Activated naive CD8-positive, alpha-beta T cell treated with anti-CD3 and anti-CD28 coated beads, Interleukin-2, amount 50 U/mL, for 24 hours (primary cell): ENCODE results near the gene ZBTB7A.

Experiments
- ATAC-seq: fragments of 150-1000 bp; cut with Tn5 transposase; one replicate; pipeline ENCODE4 v1.10.0; 2021
- DNase-seq: peaks from one replicate; pipeline ENCODE4 v3.0.0; 2021
- H3K27ac Mint-ChIP-seq: one replicate; pipeline ENCODE4 v1.8.0; 2021; ENCODE audit warnings: mild to moderate bottlenecking, mixed read lengths
- H3K27me3 Mint-ChIP-seq: one replicate; pipeline ENCODE4 v1.8.0; 2021; ENCODE audit warnings: mixed read lengths
- H3K36me3 Mint-ChIP-seq: one replicate; pipeline ENCODE4 v1.8.0; 2021; ENCODE audit warnings: low read depth, mixed read lengths
- H3K4me1 Mint-ChIP-seq: one replicate; pipeline ENCODE4 v1.8.0; 2021; ENCODE audit warnings: mixed read lengths
- H3K4me3 Mint-ChIP-seq: one replicate; pipeline ENCODE4 v1.8.0; 2021; ENCODE audit warnings: mild to moderate bottlenecking, moderate library complexity, mixed read lengths
- H3K9me3 Mint-ChIP-seq: one replicate; pipeline ENCODE4 v1.8.0; 2021; ENCODE audit warnings: mixed read lengths

The ZBTB7A gene

DNA sequence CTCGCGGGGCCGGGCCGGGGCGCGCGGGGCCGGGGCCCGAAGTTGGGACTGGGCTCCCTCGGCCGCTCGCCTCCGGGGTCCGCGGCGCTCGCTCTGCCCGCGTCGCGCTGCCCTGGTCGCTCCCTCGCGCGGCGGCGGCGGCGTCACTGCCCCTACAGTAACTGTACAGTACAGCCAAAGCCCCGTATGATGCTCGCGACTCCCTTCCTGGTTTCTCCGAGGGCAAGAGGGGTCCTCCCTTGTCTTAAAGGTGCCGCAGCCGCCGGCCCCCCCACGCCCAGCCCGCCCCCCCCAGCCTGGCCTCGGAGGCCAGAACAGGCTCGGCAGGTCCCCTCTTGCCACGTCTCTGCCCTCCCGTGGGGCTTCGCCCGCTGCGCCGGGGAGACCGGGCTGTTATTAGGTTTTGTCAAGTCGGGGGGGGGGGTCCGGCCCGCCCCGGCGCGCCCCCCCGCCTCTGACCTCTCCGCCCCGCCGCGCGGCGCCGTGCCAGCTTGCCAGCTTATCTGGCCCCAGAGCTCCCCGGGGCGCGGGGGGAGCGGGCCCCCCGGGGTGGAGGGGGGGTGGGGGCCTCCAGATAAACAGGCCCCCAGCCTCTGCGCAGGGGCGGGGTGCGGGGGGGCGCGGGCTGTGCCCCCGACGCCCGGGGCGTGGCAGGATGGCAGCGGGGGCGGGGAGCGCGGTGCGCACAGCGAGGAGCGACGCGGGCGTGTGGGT, at the start of gene ZBTB7A:
TSS of gene ZBTB7A (minus strand) at position 218 of the 714 bp plus-strand sequence. CDS start 11,667 bp downstream, outside the sequence.
- H3K27ac Mint-ChIP-seq, result peak within 1 kb of the TSS; percentile 69
- H3K9me3 Mint-ChIP-seq, result no peaks in the 10 kb centered on the region
- ATAC-seq (peak; percentile 49), DNase-seq (peak; percentile 80)
- no peaks in the 10 kb centered on the region for H3K27me3 Mint-ChIP-seq
- H3K36me3 Mint-ChIP-seq, result peaks cover 4% of the 10 kb centered on the region
- H3K4me1 Mint-ChIP-seq, result peaks cover 36% of the 10 kb centered on the region
- peak within 1 kb of the TSS; percentile 77 for H3K4me3 Mint-ChIP-seq

DNA sequence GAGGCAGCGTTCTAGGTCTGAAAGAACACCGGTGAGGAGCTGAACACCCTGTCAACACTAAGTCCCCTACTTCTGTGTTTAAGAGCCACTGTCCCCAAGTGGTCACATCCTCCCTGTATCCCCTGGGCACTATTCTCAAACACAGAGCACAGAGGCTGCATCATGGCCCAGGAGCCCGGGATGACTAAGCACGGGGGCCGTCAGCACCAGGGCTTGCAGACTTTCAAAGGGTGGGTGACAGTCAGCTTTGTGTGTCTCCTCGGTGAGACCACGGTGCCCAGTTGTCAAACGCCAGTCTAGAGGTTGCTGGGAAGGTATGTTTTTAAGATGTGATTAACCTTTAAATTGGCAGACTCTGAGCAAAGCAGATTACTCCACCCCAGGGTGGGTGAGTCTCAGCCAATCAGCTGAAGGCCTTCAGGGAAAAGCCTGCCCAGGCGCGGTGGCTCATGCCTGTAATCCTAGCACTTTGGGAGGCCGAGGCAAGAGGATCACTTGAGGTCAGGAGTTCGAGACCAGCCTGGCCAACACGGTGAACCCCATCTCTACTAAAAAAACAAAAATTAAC, 49.2 kb upstream of the ZBTB7A start:
- Mint-ChIP-seq H3K4me3 (no peak overlapping the region), H3K4me1 (peaks cover 35% of the 10 kb centered on the region), H3K9me3 (no peaks in the 10 kb centered on the region), H3K27ac (peak overlapping the region; percentile 65), H3K27me3 (no peaks in the 10 kb centered on the region), H3K36me3 (peaks cover 17% of the 10 kb centered on the region)
- DNase-seq, result peak; percentile 43
- ATAC-seq, result peak; percentile 80

- no peaks in the 10 kb centered on the region for H3K27me3 Mint-ChIP-seq
- H3K4me3 Mint-ChIP-seq, result peak overlapping the region; percentile 34
- no peaks in the 10 kb centered on the region for H3K9me3 Mint-ChIP-seq
- ATAC-seq (peak; percentile 82), DNase-seq (peak; percentile 50)
- peaks cover 39% of the 10 kb centered on the region for H3K4me1 Mint-ChIP-seq
- peaks cover 18% of the 10 kb centered on the region for H3K36me3 Mint-ChIP-seq
- H3K27ac Mint-ChIP-seq, result peak overlapping the region; percentile 56
Observed at GRCh38 chr19:4115050-4115817, 48.5 kb upstream of the ZBTB7A start.

DNA sequence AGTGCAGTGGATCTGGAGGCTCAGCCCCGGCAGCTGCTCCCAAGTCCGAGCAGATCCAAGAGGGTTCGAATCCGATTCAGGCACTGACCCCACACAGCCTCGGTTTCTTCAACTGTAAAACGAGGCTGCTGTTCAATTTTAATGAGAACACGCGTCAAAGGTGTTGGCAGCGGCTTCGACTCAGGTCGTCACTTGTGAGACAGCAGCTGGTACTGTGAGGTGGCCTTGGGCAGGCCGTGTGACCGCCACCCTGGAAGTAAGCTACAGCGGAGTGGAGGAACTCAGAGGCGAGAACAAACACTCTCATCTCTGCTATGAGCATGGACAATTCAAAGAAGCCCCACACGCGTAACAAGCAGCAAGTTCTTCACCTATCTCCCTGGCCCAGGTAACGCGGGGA, 47.5 kb upstream of the ZBTB7A start:
- Mint-ChIP-seq H3K27ac (no peak overlapping the region), H3K27me3 (no peaks in the 10 kb centered on the region), H3K9me3 (no peaks in the 10 kb centered on the region), H3K4me3 (no peak overlapping the region), H3K36me3 (peaks cover 25% of the 10 kb centered on the region), H3K4me1 (peaks cover 50% of the 10 kb centered on the region)
- DNase-seq (no peak), ATAC-seq (no peak)

GRCh38 chr19:4113398-4114088, 46.8 kb upstream of the ZBTB7A start:
- no peaks in the 10 kb centered on the region for H3K27me3 Mint-ChIP-seq
- ATAC-seq (no peak), DNase-seq (no peak)
- H3K4me3 Mint-ChIP-seq, result no peak overlapping the region
- H3K4me1 Mint-ChIP-seq, result peaks cover 56% of the 10 kb centered on the region
- H3K27ac Mint-ChIP-seq, result no peak overlapping the region
- H3K36me3 Mint-ChIP-seq, result peaks cover 29% of the 10 kb centered on the region
- no peaks in the 10 kb centered on the region for H3K9me3 Mint-ChIP-seq

DNA sequence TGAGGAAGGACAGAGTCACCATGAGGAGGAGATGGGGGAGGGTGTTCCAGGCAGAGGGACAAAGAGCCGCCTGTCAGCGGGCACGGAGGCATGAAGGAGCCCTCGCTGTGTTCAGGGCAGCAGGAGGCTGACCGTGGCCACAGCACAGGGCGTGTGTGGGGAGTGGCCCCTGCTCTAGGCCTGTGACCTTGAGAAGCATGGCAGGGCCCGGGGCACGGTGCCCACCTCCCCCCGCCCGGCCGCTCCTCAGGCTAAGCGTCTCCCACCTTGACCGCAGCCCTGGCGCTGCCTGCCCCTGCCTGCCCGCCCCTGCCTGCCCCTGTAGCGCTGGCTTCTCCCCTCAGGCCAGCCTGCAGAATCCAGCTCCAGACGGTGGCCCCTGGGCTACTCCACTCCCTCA, 45.7 kb upstream of the ZBTB7A start:
- Mint-ChIP-seq H3K9me3 (no peaks in the 10 kb centered on the region), H3K27ac (no peak overlapping the region), H3K27me3 (no peaks in the 10 kb centered on the region), H3K4me1 (peaks cover 59% of the 10 kb centered on the region), H3K36me3 (peaks cover 35% of the 10 kb centered on the region), H3K4me3 (no peak overlapping the region)
- DNase-seq (no peak), ATAC-seq (no peak)

- Mint-ChIP-seq H3K27me3 (no peaks in the 10 kb centered on the region), H3K4me1 (peaks cover 58% of the 10 kb centered on the region), H3K36me3 (peaks cover 54% of the 10 kb centered on the region), H3K4me3 (no peak overlapping the region), H3K27ac (peak overlapping the region; percentile 94), H3K9me3 (no peaks in the 10 kb centered on the region)
- ATAC-seq (no peak), DNase-seq (no peak)
Observed at GRCh38 chr19:4109626-4109945, 42.9 kb upstream of the ZBTB7A start.

- H3K4me1 Mint-ChIP-seq, result peaks cover 60% of the 10 kb centered on the region
- ATAC-seq (peak; percentile 53), DNase-seq (peak; percentile 73)
- peaks cover 50% of the 10 kb centered on the region for H3K36me3 Mint-ChIP-seq
- no peaks in the 10 kb centered on the region for H3K9me3 Mint-ChIP-seq
- peak overlapping the region; percentile 36 for H3K4me3 Mint-ChIP-seq
- peak overlapping the region; percentile 94 for H3K27ac Mint-ChIP-seq
- H3K27me3 Mint-ChIP-seq, result no peaks in the 10 kb centered on the region
Observed at GRCh38 chr19:4108767-4109625, 42.3 kb upstream of the ZBTB7A start.

DNA sequence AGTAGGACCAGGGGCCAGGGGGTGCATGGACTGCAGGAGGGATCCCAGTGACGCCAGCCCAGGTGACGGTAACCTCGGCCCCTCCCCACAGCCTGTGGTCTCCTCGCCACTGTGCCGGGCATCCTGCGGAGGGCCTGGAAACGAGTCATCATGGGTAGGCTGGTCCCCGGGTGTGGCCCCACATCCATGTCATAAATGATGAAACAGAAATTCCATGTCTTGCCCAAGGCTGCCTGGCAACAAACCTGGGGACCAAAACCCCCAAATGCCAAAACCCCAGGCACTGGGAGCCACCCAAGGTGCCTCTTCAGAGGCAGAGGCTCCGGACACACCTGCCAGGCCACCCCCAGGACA, 36.4 kb upstream of the ZBTB7A start:
- H3K9me3 Mint-ChIP-seq, result no peaks in the 10 kb centered on the region
- H3K27ac Mint-ChIP-seq, result peak overlapping the region; percentile 78
- peaks cover 42% of the 10 kb centered on the region for H3K4me1 Mint-ChIP-seq
- DNase-seq, result peak; percentile 58
- H3K4me3 Mint-ChIP-seq, result no peak overlapping the region
- ATAC-seq, result peak; percentile 58
- no peaks in the 10 kb centered on the region for H3K27me3 Mint-ChIP-seq
- peaks cover 31% of the 10 kb centered on the region for H3K36me3 Mint-ChIP-seq

DNA sequence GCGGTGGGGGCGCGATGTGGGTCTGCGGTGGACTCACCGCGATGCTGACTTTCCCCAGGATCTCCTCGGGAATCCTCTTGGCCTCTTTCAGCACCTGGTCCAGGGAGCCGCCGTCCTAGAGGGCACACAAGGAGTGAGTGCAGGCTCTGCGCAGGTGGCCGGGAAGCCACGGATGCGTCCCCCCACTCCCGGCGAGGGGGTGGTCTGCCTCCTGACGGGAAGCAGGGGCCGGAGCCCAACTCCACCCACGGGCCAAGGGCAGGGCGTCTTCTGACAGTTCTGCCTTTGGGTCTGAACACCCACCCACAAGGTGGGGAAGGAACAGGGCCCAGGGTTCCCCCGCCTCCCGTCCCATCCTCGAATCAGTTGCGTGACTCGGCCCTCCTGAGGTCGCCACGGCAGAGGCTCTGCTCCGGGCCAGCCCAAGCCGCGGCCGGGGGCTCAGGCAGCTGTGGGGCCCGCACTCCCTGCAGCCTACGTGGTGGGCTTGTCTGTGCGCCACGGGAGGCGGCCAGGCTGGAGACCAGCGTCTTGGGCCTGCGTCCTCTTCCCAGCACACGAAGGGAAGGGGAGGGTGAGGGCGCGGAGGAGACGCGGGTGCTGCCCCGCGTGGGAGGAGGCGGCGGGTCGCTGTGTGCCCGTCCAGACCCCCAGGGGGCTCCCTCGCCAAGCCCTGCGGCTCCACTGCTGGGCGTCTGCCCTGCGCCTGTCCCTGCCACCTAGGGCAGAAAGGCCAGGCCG, 35.8 kb upstream of the ZBTB7A start:
- peaks cover 37% of the 10 kb centered on the region for H3K4me1 Mint-ChIP-seq
- no peaks in the 10 kb centered on the region for H3K27me3 Mint-ChIP-seq
- no peaks in the 10 kb centered on the region for H3K9me3 Mint-ChIP-seq
- no peak overlapping the region for H3K27ac Mint-ChIP-seq
- no peak overlapping the region for H3K4me3 Mint-ChIP-seq
- ATAC-seq (no peak), DNase-seq (no peak)
- peaks cover 26% of the 10 kb centered on the region for H3K36me3 Mint-ChIP-seq

DNA sequence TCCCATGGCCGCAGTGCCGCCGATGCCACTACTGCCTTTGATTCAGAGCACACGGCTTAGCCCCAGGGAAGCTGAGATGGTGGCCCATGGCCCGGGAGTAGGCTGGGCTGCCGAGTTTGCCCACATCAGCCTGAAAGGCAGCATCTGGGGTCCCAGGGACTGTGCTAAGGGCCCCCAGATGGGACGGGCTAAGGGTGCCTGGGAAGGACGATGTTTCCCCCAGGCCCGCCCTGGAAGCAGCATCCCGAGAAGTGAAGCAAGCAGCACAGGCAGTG, 34.7 kb upstream of the ZBTB7A start:
- H3K36me3 Mint-ChIP-seq, result peaks cover 22% of the 10 kb centered on the region
- ATAC-seq, result no peak
- no peak overlapping the region for H3K27ac Mint-ChIP-seq
- peaks cover 31% of the 10 kb centered on the region for H3K4me1 Mint-ChIP-seq
- no peak for DNase-seq
- H3K4me3 Mint-ChIP-seq, result no peak overlapping the region
- no peaks in the 10 kb centered on the region for H3K27me3 Mint-ChIP-seq
- H3K9me3 Mint-ChIP-seq, result no peaks in the 10 kb centered on the region

DNA sequence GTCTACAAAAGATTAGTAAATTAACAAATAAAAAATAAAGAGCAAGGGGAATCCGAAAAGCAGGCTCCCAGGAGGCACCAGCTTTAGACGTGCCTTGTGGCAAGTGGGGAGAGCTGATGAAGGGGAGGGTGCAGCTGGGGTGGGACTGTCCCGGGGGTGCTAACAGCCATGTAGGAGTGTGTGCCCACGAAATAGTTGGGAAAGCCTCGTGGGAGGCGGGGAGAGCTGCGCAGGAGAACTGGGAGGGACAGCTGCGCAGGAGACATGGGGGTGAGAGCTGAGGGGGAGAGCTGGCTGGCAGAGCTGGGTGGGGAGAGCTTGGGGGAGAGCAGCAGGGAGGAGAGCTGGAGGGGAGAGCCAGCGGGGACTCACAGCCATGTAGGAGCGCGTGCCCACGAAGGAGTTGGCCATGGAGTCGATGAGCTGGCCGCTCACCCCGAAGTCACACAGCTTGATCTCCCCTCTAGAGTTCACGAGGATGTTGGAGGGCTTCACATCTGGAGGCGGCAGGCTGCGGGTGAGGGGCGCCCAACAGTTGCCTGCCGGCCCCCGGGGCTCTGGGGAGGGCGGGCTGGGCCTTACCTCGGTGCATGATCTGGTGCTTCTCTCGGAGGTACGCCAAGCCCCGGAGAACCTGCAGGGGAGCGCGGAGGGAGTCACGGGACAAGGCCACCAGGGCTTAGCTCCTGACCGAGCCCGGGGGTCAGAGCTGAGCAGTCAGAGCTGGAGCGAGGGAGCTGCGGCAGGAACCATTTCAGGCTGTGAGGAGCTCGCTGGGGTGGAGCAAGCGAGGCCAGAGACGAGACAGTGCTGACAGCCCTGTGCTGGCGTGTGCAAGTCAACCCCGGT, 34.2 kb upstream of the ZBTB7A start:
- DNase-seq (no peak), ATAC-seq (no peak)
- Mint-ChIP-seq H3K4me3 (no peak overlapping the region), H3K27me3 (no peaks in the 10 kb centered on the region), H3K36me3 (peaks cover 18% of the 10 kb centered on the region), H3K4me1 (peaks cover 28% of the 10 kb centered on the region), H3K27ac (no peak overlapping the region), H3K9me3 (no peaks in the 10 kb centered on the region)
